Osteoblast (primary cell): ENCODE results near the gene ADAM19. TPM values are rescaled to one million over a fixed set of nuclear protein-coding genes. Genes with fewer than 3 reads are reported as not detected.
"Not testable (repeated sequence)": the region's sequence is repeated elsewhere in the genome, so short reads cannot be mapped to it uniquely, and the experiment has no call there.

Experiments used
- DNase-seq: peaks from one replicate; pipeline ENCODE4 v3.0.0; 2011; ENCODE audit warnings: low spot score, mixed read lengths; ENCODE audit not compliant: insufficient read length; ENCODE audit errors: missing footprints
- H2AFZ ChIP-seq: 2 replicates; pipeline ENCODE4 v1.6.0; 2011; ENCODE audit warnings: mild to moderate bottlenecking, low read length
- H3K27ac ChIP-seq: 2 replicates; pipeline ENCODE4 v1.5.1; 2011; ENCODE audit warnings: mild to moderate bottlenecking, low read depth, low read length, moderate library complexity
- H3K27me3 ChIP-seq: 2 replicates; pipeline ENCODE4 v1.6.0; 2012; ENCODE audit warnings: mild to moderate bottlenecking, control low read depth, inconsistent platforms, low read length, moderate library complexity; ENCODE audit not compliant: insufficient read depth
- H3K36me3 ChIP-seq: 2 replicates; pipeline ENCODE4 v1.5.1; 2011; ENCODE audit warnings: mild to moderate bottlenecking, low read length, control low read depth, moderate library complexity; ENCODE audit not compliant: insufficient read depth
- H3K4me1 ChIP-seq: 2 replicates; pipeline ENCODE4 v1.5.1; 2011; ENCODE audit warnings: mild to moderate bottlenecking, low read length, control low read depth, moderate library complexity; ENCODE audit not compliant: insufficient read depth
- H3K4me2 ChIP-seq: 2 replicates; pipeline ENCODE4 v1.6.0; 2011; ENCODE audit warnings: mild to moderate bottlenecking, low read length; ENCODE audit not compliant: insufficient read depth
- H3K4me3 ChIP-seq: fragments of 200-600 bp; sonication (generic); 3 replicates; pipeline ENCODE4 v1.5.1; 2012; ENCODE audit warnings: mild to moderate bottlenecking, low read length, inconsistent platforms; ENCODE audit not compliant: insufficient read depth
- H3K79me2 ChIP-seq: 2 replicates; pipeline ENCODE4 v1.6.0; 2012; ENCODE audit warnings: mild to moderate bottlenecking, low read length, control low read depth, inconsistent platforms; ENCODE audit not compliant: insufficient read depth
- H3K9me3 ChIP-seq: 2 replicates; pipeline ENCODE4 v1.5.1; 2011; ENCODE audit warnings: low read depth, low read length, control low read depth
- H4K20me1 ChIP-seq: 2 replicates; pipeline ENCODE4 v1.6.0; 2012; ENCODE audit warnings: mild to moderate bottlenecking, low read length, control low read depth; ENCODE audit not compliant: insufficient read depth
- total RNA-seq: library from RNA; depleted of rRNA; stranded (reverse); fragments of >200 nt; gene quantifications from 2 replicates; pipeline ENCODE4 v1.2.3, GENCODE V29; 2012
- TF ChIP-seq, protein P1 (sequence below): IDR thresholded peaks from 2 replicates; pipeline ENCODE4 v1.5.1; 2011; ENCODE audit warnings: mild to moderate bottlenecking, low read depth, low read length, moderate library complexity; ENCODE audit errors: extremely low read depth

ADAM19 gene
- total RNA-seq, 1 donor: 14.5 TPM

- H2AFZ ChIP-seq: no peak overlapping the region
- no peaks in the 10 kb centered on the region for H3K27me3 ChIP-seq
- H3K9me3 ChIP-seq: no peaks in the 10 kb centered on the region
- no peak for DNase-seq
- H3K4me2 ChIP-seq: no peak overlapping the region
- no peaks in the 10 kb centered on the region for H3K36me3 ChIP-seq
- H3K27ac ChIP-seq: no peak overlapping the region
- H3K4me1 ChIP-seq: no peaks in the 10 kb centered on the region
- TF ChIP-seq, protein P1, sequence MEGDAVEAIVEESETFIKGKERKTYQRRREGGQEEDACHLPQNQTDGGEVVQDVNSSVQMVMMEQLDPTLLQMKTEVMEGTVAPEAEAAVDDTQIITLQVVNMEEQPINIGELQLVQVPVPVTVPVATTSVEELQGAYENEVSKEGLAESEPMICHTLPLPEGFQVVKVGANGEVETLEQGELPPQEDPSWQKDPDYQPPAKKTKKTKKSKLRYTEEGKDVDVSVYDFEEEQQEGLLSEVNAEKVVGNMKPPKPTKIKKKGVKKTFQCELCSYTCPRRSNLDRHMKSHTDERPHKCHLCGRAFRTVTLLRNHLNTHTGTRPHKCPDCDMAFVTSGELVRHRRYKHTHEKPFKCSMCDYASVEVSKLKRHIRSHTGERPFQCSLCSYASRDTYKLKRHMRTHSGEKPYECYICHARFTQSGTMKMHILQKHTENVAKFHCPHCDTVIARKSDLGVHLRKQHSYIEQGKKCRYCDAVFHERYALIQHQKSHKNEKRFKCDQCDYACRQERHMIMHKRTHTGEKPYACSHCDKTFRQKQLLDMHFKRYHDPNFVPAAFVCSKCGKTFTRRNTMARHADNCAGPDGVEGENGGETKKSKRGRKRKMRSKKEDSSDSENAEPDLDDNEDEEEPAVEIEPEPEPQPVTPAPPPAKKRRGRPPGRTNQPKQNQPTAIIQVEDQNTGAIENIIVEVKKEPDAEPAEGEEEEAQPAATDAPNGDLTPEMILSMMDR: no peak
- H3K4me3 ChIP-seq: no peak overlapping the region
- no peaks in the 10 kb centered on the region for H3K79me2 ChIP-seq
- H4K20me1 ChIP-seq: no peaks in the 10 kb centered on the region
These were observed 131.4 kb downstream of the ADAM19 start for GRCh38 chr5:157444224-157444623.

- TF ChIP-seq, protein P1: no peak
- H3K27ac ChIP-seq: no peak overlapping the region
- H3K4me2 ChIP-seq: peak overlapping the region; percentile 10
- H3K36me3 ChIP-seq: no peaks in the 10 kb centered on the region
- H2AFZ ChIP-seq: no peak overlapping the region
- no peaks in the 10 kb centered on the region for H3K9me3 ChIP-seq
- no peak overlapping the region for H3K4me3 ChIP-seq
- no peaks in the 10 kb centered on the region for H4K20me1 ChIP-seq
- H3K27me3 ChIP-seq: no peaks in the 10 kb centered on the region
- no peaks in the 10 kb centered on the region for H3K79me2 ChIP-seq
- DNase-seq: no peak
- H3K4me1 ChIP-seq: no peaks in the 10 kb centered on the region
These were observed 132.5 kb downstream of the ADAM19 start for GRCh38 chr5:157443041-157443549.

- H3K4me1 ChIP-seq: no peaks in the 10 kb centered on the region
- H3K79me2 ChIP-seq: no peaks in the 10 kb centered on the region
- no peak overlapping the region for H3K4me3 ChIP-seq
- H3K36me3 ChIP-seq: no peaks in the 10 kb centered on the region
- no peaks in the 10 kb centered on the region for H4K20me1 ChIP-seq
- H3K27me3 ChIP-seq: no peaks in the 10 kb centered on the region
- DNase-seq: no peak
- H2AFZ ChIP-seq: no peak overlapping the region
- H3K9me3 ChIP-seq: no peaks in the 10 kb centered on the region
- TF ChIP-seq, protein P1: no peak
- no peak overlapping the region for H3K4me2 ChIP-seq
- H3K27ac ChIP-seq: no peak overlapping the region
These were observed 141.5 kb downstream of the ADAM19 start for GRCh38 chr5:157434096-157434495.

GRCh38 chr5:157431544-157432200, 143.9 kb downstream of the ADAM19 start:
- H2AFZ ChIP-seq: peak overlapping the region; percentile 73
- H3K4me3 ChIP-seq: no peak overlapping the region

GRCh38 chr5:157429920-157430319, 145.7 kb downstream of the ADAM19 start:
- DNase-seq, H3K9me3 ChIP-seq, H3K27ac ChIP-seq, H3K36me3 ChIP-seq, H3K4me3 ChIP-seq, H3K4me2 ChIP-seq, H4K20me1 ChIP-seq, H3K4me1 ChIP-seq, H2AFZ ChIP-seq, H3K79me2 ChIP-seq, H3K27me3 ChIP-seq: not testable (repeated sequence)

More at GRCh38 chr5:157431544-157432200, 143.9 kb downstream of the ADAM19 start:
- TF ChIP-seq, protein P1: peak; percentile 59
- Histone ChIP-seq H3K4me1 (no peaks in the 10 kb centered on the region), H3K27ac (no peak overlapping the region), H4K20me1 (no peaks in the 10 kb centered on the region), H3K79me2 (no peaks in the 10 kb centered on the region), H3K4me2 (peak overlapping the region; percentile 20), H3K9me3 (no peaks in the 10 kb centered on the region), H3K36me3 (no peaks in the 10 kb centered on the region), H3K27me3 (no peaks in the 10 kb centered on the region)
- DNase-seq: no peak
